GM18867 (cell line): ENCODE results near the gene AADAT.
"Not testable (repeated sequence)": the region's sequence is repeated elsewhere in the genome, so short reads cannot be mapped to it uniquely, and the experiment has no call there.

Experiments used
- ATAC-seq: cut with Tn5 transposase; IDR thresholded peaks from one replicate; pipeline ENCODE4 v1.9.1; 2021; ENCODE audit warnings: mild to moderate bottlenecking, moderate library complexity; ENCODE audit not compliant: unreplicated experiment

AADAT gene

GRCh38 chr4:170090352-170091052 is 746 bp upstream of the AADAT start:
- ATAC-seq: no peak

DNA sequence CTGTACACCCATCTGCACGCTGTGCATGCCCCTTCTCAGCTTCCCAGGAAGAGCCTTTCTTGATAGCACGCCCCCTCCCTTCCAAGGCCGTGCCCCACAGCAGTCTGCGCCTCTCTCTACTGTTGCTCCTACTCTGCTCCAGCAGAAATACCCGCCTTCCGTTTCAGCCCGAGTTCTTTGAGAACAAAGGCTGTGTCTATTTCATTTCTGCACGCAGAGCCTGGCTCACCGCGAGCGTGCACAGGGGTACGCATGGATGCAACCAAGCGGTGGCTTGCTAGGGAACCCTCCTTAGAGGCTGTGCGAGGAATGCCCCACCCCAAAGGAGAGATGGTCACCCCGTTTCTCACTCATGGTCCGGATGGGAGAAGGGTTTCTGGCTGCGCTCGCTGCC is 485 bp downstream of the AADAT start:
- ATAC-seq: no peak

- no peak for ATAC-seq
Measured at GRCh38 chr4:170088716-170089115, 1.0 kb downstream of the AADAT start.

DNA sequence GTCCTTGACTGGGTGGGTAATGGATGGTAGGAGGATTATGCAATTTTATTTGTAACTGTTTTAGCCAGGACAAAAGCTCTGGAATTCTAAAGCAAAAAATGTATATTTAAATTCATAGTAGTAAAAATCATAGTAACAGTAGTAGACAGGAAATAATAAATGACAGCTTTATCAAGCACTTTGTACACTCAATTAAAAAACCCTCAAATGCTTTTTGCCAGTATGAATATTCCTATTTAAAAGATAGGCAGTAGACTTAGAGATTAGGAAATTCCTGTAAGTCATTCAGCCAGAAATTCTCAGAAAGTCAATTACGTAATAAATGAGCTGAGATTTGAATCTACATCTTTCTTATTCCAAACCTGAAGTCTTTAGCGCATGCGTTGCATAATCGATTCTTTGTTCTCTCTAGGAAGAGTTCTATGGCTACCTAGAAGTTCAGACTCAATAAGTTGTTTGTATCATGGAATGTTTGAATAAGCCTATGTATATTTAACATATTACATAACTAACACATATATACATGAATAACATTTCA is 2.5 kb downstream of the AADAT start:
- ATAC-seq: no peak

- ATAC-seq: peak; percentile 66
Measured at GRCh38 chr4:170083541-170083940, 6.2 kb downstream of the AADAT start.

- no peak for ATAC-seq
Measured at GRCh38 chr4:170080496-170080895, 9.3 kb downstream of the AADAT start.

DNA sequence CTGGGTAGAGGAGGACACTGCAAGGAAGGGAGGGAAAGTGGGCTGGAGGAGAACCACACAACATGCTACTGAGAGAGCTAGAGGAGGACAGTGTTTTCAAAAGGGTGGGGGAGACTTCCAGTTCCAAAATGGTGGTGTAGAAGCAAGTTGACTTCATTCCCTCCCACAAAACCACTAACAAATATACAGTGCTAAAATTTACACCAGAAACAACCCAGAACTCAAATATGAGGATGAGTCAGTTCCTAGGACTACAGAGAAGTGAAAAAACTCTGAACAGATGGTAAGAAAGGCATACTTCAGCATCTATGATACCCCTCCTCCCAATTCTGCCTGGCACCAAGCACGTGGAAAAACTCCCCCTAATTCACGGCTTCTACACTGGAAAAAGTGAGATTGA is 9.8 kb downstream of the AADAT start:
- ATAC-seq: no peak

DNA sequence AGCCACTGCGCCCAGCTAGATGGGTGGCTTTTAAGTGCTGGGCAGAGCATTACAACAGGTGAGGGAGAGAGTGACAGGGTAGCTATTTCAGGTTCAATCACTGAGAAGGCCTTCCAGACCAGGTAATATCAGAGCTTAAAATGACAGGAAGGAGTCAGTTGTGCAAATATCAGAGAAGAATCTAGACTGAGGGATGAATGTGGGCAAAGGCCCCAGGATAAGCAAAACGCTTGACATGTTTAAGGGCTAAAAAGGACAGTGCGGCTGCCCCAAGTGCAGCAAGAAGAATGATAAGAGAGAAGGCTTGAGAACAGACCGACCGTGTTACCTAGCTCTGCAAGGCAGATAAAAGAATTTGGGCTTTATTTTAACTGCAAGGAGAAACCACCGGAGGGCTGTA is 18.6 kb downstream of the AADAT start:
- no peak for ATAC-seq

- no peak for ATAC-seq
Measured at GRCh38 chr4:170068438-170069128, 21.2 kb downstream of the AADAT start.

DNA sequence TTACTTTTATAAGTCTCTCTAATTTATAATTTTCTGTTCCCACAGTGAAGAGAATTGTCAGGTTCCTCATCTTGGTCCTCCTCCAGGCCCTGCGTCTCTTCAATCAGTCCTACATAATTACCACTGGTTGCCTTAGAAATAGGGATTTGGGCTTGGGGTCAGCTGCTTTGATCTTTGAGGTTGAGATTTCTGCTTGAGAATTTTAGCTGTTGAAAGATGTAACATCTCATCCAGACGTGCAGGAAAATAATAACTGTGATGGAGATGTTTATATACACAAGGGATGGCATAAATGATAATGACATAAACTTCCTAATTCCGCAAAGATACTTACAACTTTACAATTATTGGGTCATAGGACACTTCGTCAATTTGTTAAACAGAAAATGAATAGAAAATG is 30.3 kb downstream of the AADAT start:
- no peak for ATAC-seq

GRCh38 chr4:170058826-170059225 is 30.9 kb downstream of the AADAT start:
- no peak for ATAC-seq

DNA sequence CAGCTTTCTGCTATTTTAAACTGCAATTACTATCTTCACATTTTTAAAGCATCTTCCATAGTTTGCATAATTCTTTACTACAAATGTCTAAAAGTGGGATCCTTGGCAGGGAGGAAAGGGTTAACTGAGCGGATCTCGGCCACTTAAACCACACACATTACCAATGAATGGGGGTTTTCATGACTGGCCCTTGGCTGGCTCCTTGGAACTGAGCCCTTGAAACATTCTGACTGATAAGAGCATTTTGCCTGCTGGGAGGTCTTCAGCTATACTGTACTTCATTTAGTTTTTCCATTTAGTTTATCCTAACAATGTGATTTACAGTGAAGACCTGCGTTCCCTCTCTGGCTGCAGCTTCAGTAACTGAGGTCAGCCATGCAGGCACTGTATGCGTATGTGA is 31.9 kb downstream of the AADAT start:
- no peak for ATAC-seq

GRCh38 chr4:170052919-170053318 is 36.8 kb downstream of the AADAT start:
- no peak for ATAC-seq

GRCh38 chr4:170051402-170051801 is 38.4 kb downstream of the AADAT start:
- ATAC-seq: no peak

GRCh38 chr4:170049766-170050165 is 40.0 kb downstream of the AADAT start:
- ATAC-seq: no peak

DNA sequence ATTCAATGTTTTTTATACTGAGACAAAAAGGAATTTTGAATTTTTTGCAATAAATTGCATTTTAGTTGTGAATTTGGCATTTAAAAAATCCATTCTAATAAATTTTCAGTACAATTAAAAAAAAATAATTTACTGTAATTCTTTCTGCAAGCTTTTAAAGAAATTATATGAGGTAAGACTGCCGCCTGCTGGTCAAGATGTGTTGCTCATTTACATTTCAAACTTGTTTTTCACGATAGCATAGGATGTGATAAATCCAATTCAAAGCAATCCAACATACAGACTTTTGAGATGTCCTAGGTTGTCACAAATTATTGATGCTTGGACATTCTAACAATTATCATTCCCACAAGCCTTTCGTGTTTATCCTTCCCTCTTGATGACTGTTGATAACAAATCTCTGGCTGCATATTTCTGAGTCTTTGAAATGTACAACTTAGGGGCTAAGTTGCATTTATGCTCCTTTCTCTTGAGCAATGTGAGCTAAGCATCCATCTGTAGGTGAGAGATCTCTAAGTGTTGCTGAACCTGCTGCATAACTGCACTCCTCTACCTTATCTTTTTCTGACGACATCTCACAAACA is 41.9 kb downstream of the AADAT start:
- ATAC-seq: no peak

- not testable (repeated sequence) for ATAC-seq
Measured at GRCh38 chr4:170046156-170046555, 43.6 kb downstream of the AADAT start.

GRCh38 chr4:170040031-170040680 is 49.6 kb downstream of the AADAT start:
- ATAC-seq: no peak

- ATAC-seq: no peak
Measured at GRCh38 chr4:170038769-170039168, 51.0 kb downstream of the AADAT start.

DNA sequence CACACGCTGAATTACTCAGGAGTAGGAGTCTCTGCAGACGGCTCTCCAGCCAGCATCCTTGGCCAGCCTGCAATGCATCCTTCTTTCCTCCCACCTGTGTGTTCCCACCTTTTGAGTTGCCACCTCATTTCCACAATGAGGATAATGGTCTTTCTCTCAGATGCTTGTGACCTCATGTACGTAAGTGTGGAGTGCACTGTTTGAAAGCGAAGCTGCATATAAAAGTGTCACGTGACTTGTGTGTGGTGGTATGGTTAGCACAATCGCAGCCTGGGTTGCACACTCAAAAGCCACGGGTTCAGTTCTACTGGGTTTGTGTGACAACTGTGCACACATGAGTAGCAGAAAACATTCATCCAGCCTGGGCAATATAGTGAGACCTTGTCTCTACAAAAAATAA is 51.5 kb downstream of the AADAT start:
- no peak for ATAC-seq

- no peak for ATAC-seq
Measured at GRCh38 chr4:170037481-170037880, 52.3 kb downstream of the AADAT start.

- ATAC-seq: no peak
Measured at GRCh38 chr4:170035845-170036244, 53.9 kb downstream of the AADAT start.
